Upper lobe of left lung (tissue), 6 donors: Measurements from ENCODE around the gene AGPAT4. TPM values are rescaled to one million over a fixed set of nuclear protein-coding genes. Genes with fewer than 3 reads are reported as not detected.

Source experiments
- ATAC-seq, 2 donors: fragments of 200-7000 bp; cut with Tn5 transposase; one replicate each; pipeline ENCODE4 v1.9.1; 2022; ENCODE audit warnings: mild to moderate bottlenecking in 2 of 2, moderate library complexity in 2 of 2; ENCODE audit not compliant: low FRiP score in 2 of 2
- DNase-seq, 2 donors: peaks; one replicate each; pipeline ENCODE4 v3.0.0-alpha.2; 2019 to 2020
- H3K27ac ChIP-seq, 4 donors: fragments of 200-600 bp; sonication (generic); one replicate each; pipeline ENCODE4 v1.5.1; 2016 to 2019
- H3K27me3 ChIP-seq, 4 donors: fragments of 200-600 bp; sonication (generic); one replicate each; pipeline ENCODE4 v1.5.1; 2017 to 2019
- H3K36me3 ChIP-seq, 4 donors: fragments of 200-600 bp; sonication (generic); one replicate each; pipeline ENCODE4 v1.5.1; 2016 to 2019
- H3K4me1 ChIP-seq, 4 donors: fragments of 200-600 bp; sonication (generic); one replicate each; pipeline ENCODE4 v1.5.1; 2018 to 2019
- H3K4me3 ChIP-seq, 4 donors: fragments of 200-600 bp; sonication (generic); one replicate each; pipeline ENCODE4 v1.5.1; 2017 to 2019; ENCODE audit warnings: mild to moderate bottlenecking in 2 of 4, moderate library complexity in 1 of 4
- H3K9me3 ChIP-seq, 4 donors: fragments of 200-600 bp; sonication (generic); one replicate each; pipeline ENCODE4 v1.5.1; 2018 to 2019
- CTCF ChIP-seq, 6 experiments: fragments of 450-650 bp in 4 of 6; fragments of 200-600 bp in 2 of 6; sonication (generic) in 2 of 6; IDR thresholded peaks; one replicate each; pipeline ENCODE4 v1.5.1; 2016 to 2019; ENCODE audit warnings: antibody characterized with exemption in 6 of 6
- EP300 ChIP-seq, 4 donors: sonication (generic); formaldehyde crosslinking; IDR thresholded peaks; one replicate each; pipeline ENCODE4 v1.5.1; 2017; ENCODE audit warnings: antibody characterized with exemption in 4 of 4, control low read depth in 2 of 4
- POLR2A ChIP-seq, 4 donors: fragments of 450-650 bp; IDR thresholded peaks; one replicate each; pipeline ENCODE4 v1.5.1; 2016 to 2017; ENCODE audit warnings: antibody characterized with exemption in 4 of 4, mild to moderate bottlenecking in 2 of 4
- POLR2AphosphoS5 ChIP-seq, 2 donors: sonication (generic); formaldehyde crosslinking; IDR thresholded peaks; one replicate each; pipeline ENCODE4 v1.5.1; 2017; ENCODE audit warnings: antibody characterized with exemption in 2 of 2
- WGBS, 2 donors: methylation state at CpG; one replicate each; pipeline ENCODE4 v1.1.5; 2017 to 2018; 5-methylcytosine and 5-hydroxymethylcytosine counted together
- total RNA-seq, 6 donors: library from RNA; depleted of rRNA in 4 of 6; stranded (reverse); fragments of >200 nt in 4 of 6; gene quantifications; one replicate each; pipeline versions ENCODE4 v1.1.0 to v1.2.1, GENCODE V29; 2016 to 2021
- donor health status: DM: no; HTN: no; CAD: no; lungs with moderate emphysema.
- donor health status: DM: no; HTN: yes; CAD: no; lungs with severe emphysema.

AGPAT4 gene
- total RNA-seq, 6 donors from 2014 or later: 7.0 to 26.3 (median 14.4) TPM

- 95 to 97% methylated on average over 6 of the region's 6 CpGs for WGBS, 2 donors
- no peaks in the 10 kb centered on the region for H3K36me3 ChIP-seq
- H3K4me3 ChIP-seq: no peak overlapping the region
- H3K4me1 ChIP-seq: peaks cover 2 to 20% (median 5%) of the 10 kb centered on the region in 4 donors
- no peak for ATAC-seq
- H3K27me3 ChIP-seq: no peaks in the 10 kb centered on the region
- DNase-seq: no peak
- TF ChIP-seq EP300 (IDR thresholded peaks at IDR 0.05) (no peak), POLR2A (IDR thresholded peaks at IDR 0.05) (no peak), CTCF (IDR thresholded peaks at IDR 0.05) (no peak), POLR2AphosphoS5 (IDR thresholded peaks at IDR 0.05) (no peak)
- no peak overlapping the region for H3K27ac ChIP-seq
- no peaks in the 10 kb centered on the region for H3K9me3 ChIP-seq
These were observed 4.6 kb downstream of the AGPAT4 start for GRCh38 chr6:161269310-161269709.

- ATAC-seq (no peak), DNase-seq (no peak)
- Histone ChIP-seq H3K36me3 (no peaks in the 10 kb centered on the region), H3K27me3 (no peaks in the 10 kb centered on the region), H3K27ac (no peak overlapping the region), H3K9me3 (no peaks in the 10 kb centered on the region), H3K4me3 (no peak overlapping the region), H3K4me1 (peaks cover 0 to 20% (median 5%) of the 10 kb centered on the region in 4 donors)
- TF ChIP-seq CTCF (IDR thresholded peaks at IDR 0.05) (no peak), POLR2A (IDR thresholded peaks at IDR 0.05) (no peak), POLR2AphosphoS5 (IDR thresholded peaks at IDR 0.05) (no peak), EP300 (IDR thresholded peaks at IDR 0.05) (no peak)
- WGBS, 2 donors: 79 to 83% methylated on average over 7 of the region's 7 CpGs
These were observed 5.2 kb downstream of the AGPAT4 start for GRCh38 chr6:161268531-161269210.

- Histone ChIP-seq H3K4me3 (no peak overlapping the region), H3K4me1 (peaks cover 0 to 4% (median 0%) of the 10 kb centered on the region in 4 donors), H3K36me3 (peaks cover 0 to 3% (median 0%) of the 10 kb centered on the region in 4 donors), H3K27ac (no peak overlapping the region), H3K27me3 (no peaks in the 10 kb centered on the region), H3K9me3 (no peaks in the 10 kb centered on the region)
- WGBS, 2 donors: 87 to 89% methylated on average over 9 of the region's 9 CpGs
- ATAC-seq (no peak), DNase-seq (no peak)
- TF ChIP-seq POLR2A (IDR thresholded peaks at IDR 0.05): no peak
- TF ChIP-seq CTCF (IDR thresholded peaks at IDR 0.05): no peak
- TF ChIP-seq EP300 (IDR thresholded peaks at IDR 0.05): no peak
- TF ChIP-seq POLR2AphosphoS5 (IDR thresholded peaks at IDR 0.05): no peak
These were observed 7.2 kb downstream of the AGPAT4 start for GRCh38 chr6:161266513-161267230.

GRCh38 chr6:161265975-161266374 lies 7.9 kb downstream of the AGPAT4 start:
- no peaks in the 10 kb centered on the region for H3K4me1 ChIP-seq
- TF ChIP-seq POLR2A (IDR thresholded peaks at IDR 0.05): no peak
- no peak for TF ChIP-seq EP300 (IDR thresholded peaks at IDR 0.05)
- TF ChIP-seq POLR2AphosphoS5 (IDR thresholded peaks at IDR 0.05): no peak
- TF ChIP-seq CTCF (IDR thresholded peaks at IDR 0.05): no peak
- no peak for ATAC-seq
- WGBS, 2 donors: 86 to 90% methylated on average over 7 of the region's 7 CpGs
- H3K9me3 ChIP-seq: no peaks in the 10 kb centered on the region
- no peak for DNase-seq
- no peak overlapping the region for H3K27ac ChIP-seq
- peaks cover 0 to 3% (median 0%) of the 10 kb centered on the region in 4 donors for H3K36me3 ChIP-seq
- no peak overlapping the region for H3K4me3 ChIP-seq
- H3K27me3 ChIP-seq: no peaks in the 10 kb centered on the region
